HepG2 (cell line): ENCODE results near the gene FHL3.

ENCODE experiments used
- ARNT ChIP-seq: fragments of 450-650 bp; IDR thresholded peaks from 2 replicates; pipeline ENCODE4 v1.6.1; 2017
- CBFB ChIP-seq: sonication (generic); formaldehyde crosslinking; IDR thresholded peaks from 2 replicates; pipeline ENCODE4 v1.4.0; 2020; ENCODE audit warnings: missing genetic modification reagents
- TOE1 ChIP-seq: sonication (generic); formaldehyde crosslinking; IDR thresholded peaks from 2 replicates; pipeline ENCODE4 v1.4.0; 2020; ENCODE audit warnings: mild to moderate bottlenecking, missing genetic modification reagents
- ZBTB14 ChIP-seq: sonication (generic); formaldehyde crosslinking; IDR thresholded peaks from 2 replicates; pipeline ENCODE4 v1.4.0; 2020; ENCODE audit warnings: missing genetic modification reagents
- TF ChIP-seq, protein P1 (sequence below): sonication (generic); formaldehyde crosslinking; IDR thresholded peaks from 2 replicates; pipeline ENCODE4 v1.5.0; 2020; ENCODE audit warnings: mild to moderate bottlenecking, missing genetic modification reagents, moderate library complexity

DNA sequence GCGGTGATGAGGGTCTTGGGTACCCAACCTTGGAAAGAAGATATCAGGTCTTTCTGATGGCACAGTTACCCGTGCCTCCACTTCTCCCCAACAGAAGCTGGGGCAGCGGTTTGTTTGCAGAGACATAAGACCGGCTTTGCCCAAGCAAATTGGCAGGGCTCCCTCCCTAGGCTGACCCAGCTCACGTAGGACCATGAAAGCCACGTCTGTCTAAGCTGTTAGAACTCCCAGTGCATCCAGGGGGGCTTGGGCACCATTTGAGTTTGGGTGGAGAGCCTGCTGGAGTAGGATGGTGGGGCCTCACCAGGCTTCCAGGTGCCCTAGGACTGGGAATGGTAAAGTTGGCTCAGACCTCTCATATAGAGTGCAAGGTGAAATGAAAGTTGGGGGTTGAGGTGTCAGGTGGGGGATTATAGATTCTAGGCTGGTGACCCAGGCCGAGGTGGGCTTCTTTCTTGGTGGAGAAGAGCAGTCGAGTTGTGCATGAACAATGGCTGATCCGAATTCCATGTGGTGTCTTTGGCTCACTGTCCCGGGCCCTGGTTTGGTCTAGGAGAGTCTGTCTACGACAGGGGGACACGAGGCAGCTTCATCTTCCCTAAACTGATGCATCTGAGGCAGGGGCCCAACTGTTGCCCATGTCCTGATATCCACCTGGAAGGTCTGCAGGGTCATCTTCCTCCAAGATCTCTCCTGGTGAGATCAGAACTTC is 37.9 kb upstream of the FHL3 start:
- TF ChIP-seq ZBTB14 (no peak), ARNT (no peak), TOE1 (CRISPR knock-in tag) (no peak), CBFB (CRISPR knock-in tag) (no peak)
- TF ChIP-seq, protein P1, sequence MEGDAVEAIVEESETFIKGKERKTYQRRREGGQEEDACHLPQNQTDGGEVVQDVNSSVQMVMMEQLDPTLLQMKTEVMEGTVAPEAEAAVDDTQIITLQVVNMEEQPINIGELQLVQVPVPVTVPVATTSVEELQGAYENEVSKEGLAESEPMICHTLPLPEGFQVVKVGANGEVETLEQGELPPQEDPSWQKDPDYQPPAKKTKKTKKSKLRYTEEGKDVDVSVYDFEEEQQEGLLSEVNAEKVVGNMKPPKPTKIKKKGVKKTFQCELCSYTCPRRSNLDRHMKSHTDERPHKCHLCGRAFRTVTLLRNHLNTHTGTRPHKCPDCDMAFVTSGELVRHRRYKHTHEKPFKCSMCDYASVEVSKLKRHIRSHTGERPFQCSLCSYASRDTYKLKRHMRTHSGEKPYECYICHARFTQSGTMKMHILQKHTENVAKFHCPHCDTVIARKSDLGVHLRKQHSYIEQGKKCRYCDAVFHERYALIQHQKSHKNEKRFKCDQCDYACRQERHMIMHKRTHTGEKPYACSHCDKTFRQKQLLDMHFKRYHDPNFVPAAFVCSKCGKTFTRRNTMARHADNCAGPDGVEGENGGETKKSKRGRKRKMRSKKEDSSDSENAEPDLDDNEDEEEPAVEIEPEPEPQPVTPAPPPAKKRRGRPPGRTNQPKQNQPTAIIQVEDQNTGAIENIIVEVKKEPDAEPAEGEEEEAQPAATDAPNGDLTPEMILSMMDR (CRISPR knock-in tag): no peak
